Neutrophil (primary cell): ENCODE data around the gene DUSP8.

Experiments used
- H3K27ac ChIP-seq: fragments of 200-600 bp; sonication (generic); 2 replicates; pipeline ENCODE4 v1.5.1; 2016; ENCODE audit warnings: mild to moderate bottlenecking, moderate library complexity
- H3K27me3 ChIP-seq: fragments of 200-600 bp; sonication (generic); 2 replicates; pipeline ENCODE4 v1.6.0; 2016; ENCODE audit warnings: mild to moderate bottlenecking
- H3K36me3 ChIP-seq: fragments of 200-600 bp; sonication (generic); 2 replicates; pipeline ENCODE4 v1.5.1; 2017
- H3K4me1 ChIP-seq, 2 experiments: fragments of 200-600 bp in 1 of 2; sonication (generic) in 1 of 2; 1 replicate in 1 of 2; 2 replicates in 1 of 2; pipeline versions ENCODE4 v1.5.1 to v1.6.1; 2013 to 2016; ENCODE audit warnings: low read depth in 1 of 2, low read length in 1 of 2, mild to moderate bottlenecking in 1 of 2, moderate library complexity in 1 of 2; ENCODE audit not compliant: control insufficient read depth in 1 of 2, insufficient read depth in 1 of 2
- H3K4me3 ChIP-seq, 2 experiments: fragments of 200-600 bp in 1 of 2; sonication (generic) in 1 of 2; 1 replicate in 1 of 2; 2 replicates in 1 of 2; pipeline ENCODE4 v1.5.1; 2013 to 2016; ENCODE audit warnings: low read depth in 1 of 2, low read length in 1 of 2, mild to moderate bottlenecking in 1 of 2, moderate library complexity in 1 of 2
- H3K9me3 ChIP-seq: fragments of 200-600 bp; sonication (generic); 2 replicates; pipeline ENCODE4 v1.5.1; 2016
- TF ChIP-seq, protein P1 (sequence below): fragments of 200-600 bp; sonication (generic); IDR thresholded peaks from 2 replicates; pipeline ENCODE4 v1.5.1; 2016; ENCODE audit warnings: antibody characterized with exemption

Gene DUSP8

DNA sequence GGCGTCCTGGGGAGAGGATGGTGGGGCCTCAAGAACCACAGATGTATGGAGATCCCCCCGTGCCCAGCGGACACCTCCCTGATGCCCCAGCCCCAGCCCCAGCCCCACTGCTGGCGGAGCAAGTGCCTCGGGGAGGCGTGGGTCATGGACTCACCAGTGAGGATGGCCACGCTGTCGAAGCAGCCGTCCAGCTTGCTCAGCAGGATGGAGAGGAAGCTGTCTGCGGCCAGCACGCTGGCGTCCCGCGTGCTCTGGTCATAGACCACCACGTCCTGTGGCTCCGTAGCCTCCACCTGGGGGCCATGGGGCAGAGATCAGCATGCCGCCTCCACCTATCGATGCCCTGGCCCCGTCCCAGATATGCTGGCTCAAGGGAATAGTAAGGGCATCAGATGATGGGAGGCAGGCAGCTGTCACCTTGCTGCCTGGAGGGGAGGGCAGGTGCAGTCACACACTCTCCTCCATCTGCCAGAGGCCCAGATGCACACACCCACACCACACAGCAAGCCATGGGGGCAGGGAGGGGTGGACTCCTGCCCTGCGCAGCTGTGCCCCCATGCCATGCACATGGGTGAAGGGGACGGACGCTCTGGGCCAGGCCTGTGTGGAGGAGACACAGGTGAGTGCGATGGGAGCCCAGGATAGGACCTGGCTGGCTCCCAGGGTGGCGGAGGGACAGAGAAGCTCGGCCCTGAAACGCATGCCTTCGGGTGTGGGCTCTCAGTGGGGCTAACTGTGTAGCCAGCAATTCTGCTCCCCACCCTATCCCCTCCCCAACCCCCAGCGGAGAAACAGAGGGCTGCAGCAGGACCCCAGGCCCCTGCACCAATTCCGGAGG lies 8.2 kb downstream of the DUSP8 start:
- H3K27ac ChIP-seq, result no peak overlapping the region
- TF ChIP-seq, protein P1, sequence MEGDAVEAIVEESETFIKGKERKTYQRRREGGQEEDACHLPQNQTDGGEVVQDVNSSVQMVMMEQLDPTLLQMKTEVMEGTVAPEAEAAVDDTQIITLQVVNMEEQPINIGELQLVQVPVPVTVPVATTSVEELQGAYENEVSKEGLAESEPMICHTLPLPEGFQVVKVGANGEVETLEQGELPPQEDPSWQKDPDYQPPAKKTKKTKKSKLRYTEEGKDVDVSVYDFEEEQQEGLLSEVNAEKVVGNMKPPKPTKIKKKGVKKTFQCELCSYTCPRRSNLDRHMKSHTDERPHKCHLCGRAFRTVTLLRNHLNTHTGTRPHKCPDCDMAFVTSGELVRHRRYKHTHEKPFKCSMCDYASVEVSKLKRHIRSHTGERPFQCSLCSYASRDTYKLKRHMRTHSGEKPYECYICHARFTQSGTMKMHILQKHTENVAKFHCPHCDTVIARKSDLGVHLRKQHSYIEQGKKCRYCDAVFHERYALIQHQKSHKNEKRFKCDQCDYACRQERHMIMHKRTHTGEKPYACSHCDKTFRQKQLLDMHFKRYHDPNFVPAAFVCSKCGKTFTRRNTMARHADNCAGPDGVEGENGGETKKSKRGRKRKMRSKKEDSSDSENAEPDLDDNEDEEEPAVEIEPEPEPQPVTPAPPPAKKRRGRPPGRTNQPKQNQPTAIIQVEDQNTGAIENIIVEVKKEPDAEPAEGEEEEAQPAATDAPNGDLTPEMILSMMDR, result no peak
- H3K27me3 ChIP-seq, result peaks cover 95% of the 10 kb centered on the region
- no peaks in the 10 kb centered on the region for H3K36me3 ChIP-seq
- no peaks in the 10 kb centered on the region for H3K4me1 ChIP-seq
- H3K4me3 ChIP-seq, result no peak overlapping the region
- H3K9me3 ChIP-seq, result no peaks in the 10 kb centered on the region

GRCh38 chr11:1563149-1563638 lies 8.9 kb downstream of the DUSP8 start:
- no peaks in the 10 kb centered on the region for H3K4me1 ChIP-seq
- TF ChIP-seq, protein P1, result no peak
- H3K27me3 ChIP-seq, result peaks cover 95% of the 10 kb centered on the region

DNA sequence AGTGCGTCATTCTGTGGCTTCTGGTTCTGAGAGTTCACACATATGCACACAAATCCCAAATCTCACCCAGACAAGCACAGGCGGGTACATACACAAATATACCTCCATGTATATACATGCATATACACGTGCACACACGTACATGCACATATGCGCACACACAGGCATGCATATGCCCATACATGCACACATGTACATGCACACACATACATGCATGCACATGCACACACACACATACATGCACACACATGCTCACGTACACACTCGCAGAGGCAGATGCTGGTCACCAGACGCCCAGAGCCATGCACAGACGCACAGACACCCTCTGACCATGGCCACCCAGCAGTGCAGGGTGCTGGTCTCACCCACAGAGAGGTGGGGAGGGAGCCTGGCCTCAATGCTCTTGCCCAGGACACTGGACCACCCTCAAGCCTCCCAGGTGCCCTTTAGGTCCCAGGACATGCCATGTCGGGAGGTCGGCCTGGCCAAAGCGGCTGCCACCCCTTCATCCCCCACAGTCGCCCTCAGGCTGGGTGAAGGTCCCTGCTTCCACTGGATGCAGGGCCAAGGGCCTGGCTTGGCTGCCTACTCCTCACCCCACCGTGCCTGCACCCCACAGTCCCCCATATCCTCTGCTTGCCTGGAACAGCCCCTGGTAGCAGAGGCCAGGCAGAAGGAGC lies 9.5 kb downstream of the DUSP8 start:
- H3K36me3 ChIP-seq, result no peaks in the 10 kb centered on the region
- H3K27ac ChIP-seq, result no peak overlapping the region
- H3K9me3 ChIP-seq, result no peaks in the 10 kb centered on the region
- H3K27me3 ChIP-seq, result peaks cover 95% of the 10 kb centered on the region
- H3K4me1 ChIP-seq, result no peaks in the 10 kb centered on the region
- TF ChIP-seq, protein P1, result no peak
- no peak overlapping the region for H3K4me3 ChIP-seq

More at GRCh38 chr11:1563149-1563638, 8.9 kb downstream of the DUSP8 start:
- H3K36me3 ChIP-seq, result no peaks in the 10 kb centered on the region
- no peak overlapping the region for H3K27ac ChIP-seq
- no peaks in the 10 kb centered on the region for H3K9me3 ChIP-seq
- H3K4me3 ChIP-seq, result no peak overlapping the region

- TF ChIP-seq, protein P1, result no peak
- H3K36me3 ChIP-seq, result no peaks in the 10 kb centered on the region
- H3K9me3 ChIP-seq, result no peaks in the 10 kb centered on the region
- no peaks in the 10 kb centered on the region for H3K4me1 ChIP-seq
- peaks cover 95% of the 10 kb centered on the region for H3K27me3 ChIP-seq
- no peak overlapping the region for H3K4me3 ChIP-seq
- no peak overlapping the region for H3K27ac ChIP-seq
These were observed 10.1 kb downstream of the DUSP8 start for GRCh38 chr11:1561955-1562354.

- no peaks in the 10 kb centered on the region for H3K36me3 ChIP-seq
- TF ChIP-seq, protein P1, result no peak
- H3K9me3 ChIP-seq, result no peaks in the 10 kb centered on the region
- H3K4me3 ChIP-seq, result no peak overlapping the region
- H3K4me1 ChIP-seq, result no peaks in the 10 kb centered on the region
- H3K27ac ChIP-seq, result no peak overlapping the region
- H3K27me3 ChIP-seq, result peaks cover 95% of the 10 kb centered on the region
These were observed 10.8 kb downstream of the DUSP8 start for GRCh38 chr11:1561266-1561665.
